HG03139 (cell line): ENCODE results near the gene OR8H3.
"Not testable (repeated sequence)": the region's sequence is repeated elsewhere in the genome, so short reads cannot be mapped to it uniquely, and the experiment has no call there.

Experiments
- ATAC-seq: cut with Tn5 transposase; IDR thresholded peaks from one replicate; pipeline ENCODE4 v1.9.1; 2021; ENCODE audit not compliant: unreplicated experiment

The OR8H3 gene, protein sequence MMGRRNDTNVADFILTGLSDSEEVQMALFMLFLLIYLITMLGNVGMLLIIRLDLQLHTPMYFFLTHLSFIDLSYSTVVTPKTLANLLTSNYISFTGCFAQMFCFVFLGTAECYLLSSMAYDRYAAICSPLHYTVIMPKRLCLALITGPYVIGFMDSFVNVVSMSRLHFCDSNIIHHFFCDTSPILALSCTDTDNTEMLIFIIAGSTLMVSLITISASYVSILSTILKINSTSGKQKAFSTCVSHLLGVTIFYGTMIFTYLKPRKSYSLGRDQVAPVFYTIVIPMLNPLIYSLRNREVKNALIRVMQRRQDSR

DNA sequence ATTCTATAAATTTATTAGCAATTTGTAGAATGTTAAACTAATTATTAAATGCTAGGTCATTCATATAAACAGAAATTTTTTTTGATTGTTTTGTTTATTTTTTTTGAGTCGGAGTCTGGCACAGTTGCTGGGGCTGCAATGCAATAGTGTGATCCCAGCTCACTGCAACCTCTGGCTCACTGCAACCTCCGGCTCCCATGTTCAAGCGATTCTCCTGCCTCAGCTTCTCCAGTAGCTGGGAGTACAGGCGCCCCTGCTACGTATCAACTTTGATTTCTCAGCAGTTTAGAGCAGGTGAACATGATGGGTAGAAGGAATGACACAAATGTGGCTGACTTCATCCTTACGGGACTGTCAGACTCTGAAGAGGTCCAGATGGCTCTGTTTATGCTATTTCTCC is at the start of gene OR8H3:
TSS of gene OR8H3 (plus strand) at position 301 of the 400 bp plus-strand sequence. CDS start at position 301, 0 bp downstream.
- no peak for ATAC-seq

DNA sequence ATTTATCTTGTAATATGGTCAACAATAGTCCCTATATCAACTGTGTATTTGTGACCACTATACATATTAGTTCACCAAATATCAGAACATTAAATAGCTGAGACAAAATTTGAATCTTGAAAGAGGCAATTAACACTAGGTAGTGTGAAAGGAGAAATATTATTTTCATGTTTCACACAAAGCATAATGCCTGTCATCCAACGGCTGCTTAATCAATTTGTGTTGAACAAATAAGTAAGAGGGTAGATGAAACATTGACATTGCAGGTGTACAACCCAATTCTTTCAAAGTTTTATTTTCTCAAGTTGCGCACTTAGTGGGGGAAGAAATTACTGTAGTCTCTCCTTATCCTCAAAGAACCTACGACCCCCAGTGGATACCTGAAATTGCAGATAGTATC is 32.5 kb upstream of the OR8H3 start:
- no peak for ATAC-seq

DNA sequence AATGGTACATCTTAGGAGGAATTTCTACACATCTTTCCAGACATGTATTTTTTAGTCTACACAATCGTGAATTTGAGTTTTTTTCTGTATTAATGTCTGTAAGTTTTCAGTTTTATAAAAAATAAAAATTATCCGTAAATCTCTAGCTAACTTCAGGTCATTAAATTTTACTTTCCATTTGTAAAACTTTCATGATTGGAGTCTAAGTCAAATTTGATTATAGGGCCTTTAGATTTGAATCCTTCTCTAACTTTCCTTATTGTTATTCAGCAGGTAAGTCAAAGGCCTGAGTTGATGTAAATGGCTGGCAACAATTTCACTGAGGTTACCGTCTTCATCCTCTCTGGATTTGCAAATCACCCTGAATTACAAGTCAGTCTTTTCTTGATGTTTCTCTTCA is 29.2 kb upstream of the OR8H3 start, which contains the start of gene OR8I2:
TSS of gene OR8I2 (plus strand) at position 301 of the 400 bp plus-strand sequence. CDS start at position 301, 0 bp downstream.
- no peak for ATAC-seq

DNA sequence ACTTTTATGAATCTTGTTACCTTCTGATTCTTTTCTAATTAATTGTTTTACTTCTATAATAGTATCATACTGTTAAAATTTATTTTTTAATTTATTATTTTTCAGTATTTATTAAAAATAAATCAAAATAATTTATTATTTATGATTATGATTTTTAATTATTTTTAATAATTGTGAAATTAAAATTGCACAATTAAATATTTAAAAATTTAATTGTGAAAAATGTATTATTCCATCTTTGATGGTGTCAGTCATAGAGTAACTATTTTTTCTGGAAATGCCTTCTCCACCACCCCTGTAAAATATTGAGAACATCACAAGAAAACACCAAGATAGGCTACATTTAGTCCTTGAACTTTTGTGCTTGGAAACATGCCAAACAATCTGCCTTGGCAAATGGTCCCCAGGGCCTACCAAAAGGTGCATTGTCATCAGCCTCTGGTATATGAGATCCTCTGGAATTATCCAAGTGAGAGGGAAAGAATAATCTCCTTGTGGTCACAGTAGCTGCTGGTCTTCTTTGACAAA is 18.9 kb upstream of the OR8H3 start, which contains the start of gene OR8H2:
TSS of gene OR8H2 (plus strand) at position 478 of the 528 bp plus-strand sequence. CDS start 1,356 bp downstream, outside the sequence.
- no peak for ATAC-seq

DNA sequence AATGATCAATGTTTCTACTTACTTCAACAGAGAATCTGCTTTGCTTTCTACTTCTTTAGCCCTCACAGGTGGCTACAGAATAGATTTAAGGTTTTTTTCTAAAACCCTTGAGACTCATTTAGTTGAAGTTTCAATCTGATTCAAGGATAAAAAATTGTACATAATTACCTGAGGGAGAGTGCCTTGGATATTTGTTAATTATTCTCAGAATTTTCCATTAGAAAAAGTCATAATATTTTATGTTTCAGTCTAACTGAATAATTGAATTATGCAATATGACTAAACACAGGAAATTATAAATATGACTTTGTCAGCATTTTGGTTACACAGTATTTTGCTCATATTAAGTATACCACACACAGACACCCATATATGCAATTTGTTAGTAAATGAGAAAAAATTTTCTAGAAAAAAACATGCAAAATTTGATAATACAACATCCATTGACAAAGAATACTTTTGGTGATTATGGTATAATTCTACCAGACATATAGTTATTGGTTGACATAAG is 18.0 kb downstream of the OR8H3 start, which contains the start of gene OR8J3:
TSS of gene OR8J3 (minus strand) at position 51 of the 511 bp plus-strand sequence. CDS start 2,483 bp downstream, outside the sequence.
- ATAC-seq = no peak

DNA sequence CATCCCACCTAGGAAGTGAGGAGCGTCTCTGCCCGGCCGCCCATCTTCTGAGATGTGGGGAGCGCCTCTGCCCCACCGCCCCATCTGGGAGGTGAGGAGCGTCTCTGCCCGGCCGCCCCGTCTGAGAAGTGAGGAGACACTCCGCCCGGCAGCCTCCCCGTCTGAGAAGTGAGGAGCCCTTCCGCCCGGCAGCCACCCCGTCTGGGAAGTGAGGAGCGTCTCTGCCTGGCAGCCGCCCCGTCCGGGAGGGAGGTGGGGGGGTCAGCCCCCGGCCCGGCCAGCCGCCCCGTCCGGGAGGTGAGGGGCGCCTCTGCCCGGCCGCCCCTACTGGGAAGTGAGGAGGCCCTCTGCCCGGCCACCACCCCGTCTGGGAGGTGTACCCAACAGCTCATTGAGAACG is 21.5 kb downstream of the OR8H3 start:
- not testable (repeated sequence) for ATAC-seq

DNA sequence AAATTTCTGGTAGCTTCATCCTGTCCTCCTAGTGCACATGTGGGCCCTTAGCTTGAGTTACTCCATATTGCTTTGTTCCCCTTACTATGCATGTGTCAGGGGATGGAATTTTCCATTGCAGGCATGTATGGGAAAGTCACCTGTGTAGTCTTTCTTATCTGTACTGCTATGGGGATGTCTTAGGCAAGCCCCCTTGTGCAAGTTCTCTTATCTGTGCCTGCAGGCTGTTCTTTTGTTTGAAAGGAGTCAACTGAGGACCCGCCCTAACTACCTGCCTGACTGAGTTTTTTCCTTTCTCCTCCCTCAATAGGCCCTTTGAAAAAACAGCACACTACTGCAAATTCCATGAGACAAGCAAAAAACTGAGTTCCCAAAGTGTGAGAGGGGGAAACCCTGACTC is 29.2 kb downstream of the OR8H3 start:
- ATAC-seq = no peak

DNA sequence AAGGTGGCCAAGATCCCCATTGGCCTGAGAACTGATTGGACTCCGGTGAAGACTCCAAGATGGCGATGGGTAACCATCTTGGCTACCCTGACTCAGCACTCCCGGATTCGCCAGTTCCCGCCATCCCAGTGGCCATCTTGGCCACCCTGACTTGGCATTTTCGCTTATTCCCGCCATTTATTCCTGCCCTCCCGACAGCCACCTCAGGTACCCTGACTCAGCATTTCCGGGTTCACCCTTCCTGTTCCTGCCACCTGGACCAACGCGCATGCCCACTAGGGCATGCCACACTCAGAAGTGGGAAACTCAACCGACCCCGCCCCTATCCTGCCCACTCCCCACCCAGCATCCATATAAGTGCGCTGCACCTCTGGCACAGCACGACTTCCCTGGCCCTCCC is 30.2 kb downstream of the OR8H3 start:
- no peak for ATAC-seq

DNA sequence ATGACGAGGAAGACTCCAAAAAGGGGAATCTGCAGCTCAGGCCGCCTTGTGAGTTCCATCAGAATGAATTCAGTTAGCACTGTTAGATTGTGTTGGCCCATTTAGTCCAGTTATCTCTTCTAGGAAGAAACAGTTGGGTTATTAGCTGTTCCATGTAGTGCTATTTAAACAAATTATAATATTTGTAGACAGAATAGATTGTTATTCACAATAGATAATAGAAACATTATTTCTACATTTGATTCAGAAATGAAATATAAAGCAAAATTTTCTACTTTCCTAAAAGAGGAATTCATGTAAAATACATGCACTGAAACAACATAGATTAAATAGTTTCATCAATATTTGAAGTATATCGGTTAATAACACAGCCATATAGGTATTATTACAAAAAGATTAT is 38.0 kb downstream of the OR8H3 start, which contains the start of gene OR8K5:
TSS of gene OR8K5 (minus strand) at position 101 of the 400 bp plus-strand sequence. CDS start at position 101, 0 bp downstream.
- ATAC-seq = no peak

DNA sequence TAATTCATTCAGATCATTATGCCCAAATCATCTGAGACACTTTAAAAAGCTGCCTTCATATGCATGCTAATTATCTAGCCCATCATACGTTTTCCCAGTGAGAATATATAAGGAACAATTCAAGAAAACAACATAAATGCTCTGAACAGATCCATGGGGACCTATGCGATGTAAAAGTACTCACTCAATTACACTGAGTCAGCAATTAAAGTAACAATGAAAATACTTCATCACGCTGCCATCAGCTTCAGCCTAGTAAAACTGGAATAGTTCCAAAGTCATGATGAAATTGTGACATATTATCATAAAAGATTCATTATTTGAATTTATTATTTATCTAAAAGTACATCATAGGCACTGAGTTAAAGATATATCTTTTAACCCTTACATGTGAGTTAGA is 41.6 kb downstream of the OR8H3 start:
- ATAC-seq = no peak

DNA sequence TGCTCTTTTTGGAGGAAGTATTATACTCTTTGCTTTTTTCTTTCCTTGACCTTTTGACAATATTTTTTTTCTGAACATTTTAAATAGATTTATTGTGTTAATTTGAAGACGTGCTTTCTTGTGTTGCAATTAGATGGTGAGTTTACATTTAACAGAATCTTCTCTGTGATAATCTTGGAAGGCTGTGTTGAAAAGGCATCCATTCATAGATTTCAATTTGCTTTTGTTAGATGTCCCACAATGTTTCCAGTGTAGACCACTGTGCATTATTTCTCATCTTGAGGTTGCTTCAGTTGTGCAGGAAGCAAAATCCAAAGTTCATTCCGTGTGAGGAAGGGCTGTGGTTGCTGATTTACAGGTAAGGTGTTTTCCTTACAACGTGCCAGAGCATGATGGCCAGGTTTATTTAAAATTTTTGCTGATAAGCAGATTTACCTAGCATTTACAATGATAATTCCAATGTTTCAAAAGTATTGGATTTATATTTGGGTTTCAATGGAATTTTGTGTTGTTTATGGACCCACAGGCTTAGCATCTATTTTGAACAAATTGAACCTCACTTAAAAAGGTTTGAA is 50.2 kb downstream of the OR8H3 start:
- ATAC-seq = no peak
